ENCODE data around the gene SHOX.
"Not testable (repeated sequence)": the region's sequence is repeated elsewhere in the genome, so short reads cannot be mapped to it uniquely, and the experiment has no call there.

SHOX gene

GRCh38 chrX:590693-591404 lies 39.7 kb upstream of the SHOX start:
- Histone ChIP-seq H2AFZ (ENCODE audit: low read depth, low read length) (no peak overlapping the region), H3K36me3 (ENCODE audit: insufficient read depth, low read length) (no peaks in the 10 kb centered on the region), H4K20me1 (ENCODE audit: insufficient read depth, low read length) (no peaks in the 10 kb centered on the region), H3K27me3 (ENCODE audit: insufficient read depth, low read length, poor library complexity) (no peaks in the 10 kb centered on the region), H3K4me2 (ENCODE audit: insufficient read depth, low read length) (no peak overlapping the region), H3K9me3 (ENCODE audit: insufficient read depth, low read length, severe bottlenecking) (peaks cover 4% of the 10 kb centered on the region), H3K9ac (ENCODE audit: low read depth, low read length) (no peak overlapping the region), H3K4me3 (ENCODE audit: low read depth in 1 of 2, low read length in 2 of 2) (no peak overlapping the region), H3K79me2 (ENCODE audit: insufficient read depth, low read length) (no peaks in the 10 kb centered on the region), H3K4me1 (ENCODE audit: insufficient read depth, low read length) (no peaks in the 10 kb centered on the region), H3K27ac (ENCODE audit: low read length) (no peak overlapping the region)
- TF ChIP-seq, protein P1, sequence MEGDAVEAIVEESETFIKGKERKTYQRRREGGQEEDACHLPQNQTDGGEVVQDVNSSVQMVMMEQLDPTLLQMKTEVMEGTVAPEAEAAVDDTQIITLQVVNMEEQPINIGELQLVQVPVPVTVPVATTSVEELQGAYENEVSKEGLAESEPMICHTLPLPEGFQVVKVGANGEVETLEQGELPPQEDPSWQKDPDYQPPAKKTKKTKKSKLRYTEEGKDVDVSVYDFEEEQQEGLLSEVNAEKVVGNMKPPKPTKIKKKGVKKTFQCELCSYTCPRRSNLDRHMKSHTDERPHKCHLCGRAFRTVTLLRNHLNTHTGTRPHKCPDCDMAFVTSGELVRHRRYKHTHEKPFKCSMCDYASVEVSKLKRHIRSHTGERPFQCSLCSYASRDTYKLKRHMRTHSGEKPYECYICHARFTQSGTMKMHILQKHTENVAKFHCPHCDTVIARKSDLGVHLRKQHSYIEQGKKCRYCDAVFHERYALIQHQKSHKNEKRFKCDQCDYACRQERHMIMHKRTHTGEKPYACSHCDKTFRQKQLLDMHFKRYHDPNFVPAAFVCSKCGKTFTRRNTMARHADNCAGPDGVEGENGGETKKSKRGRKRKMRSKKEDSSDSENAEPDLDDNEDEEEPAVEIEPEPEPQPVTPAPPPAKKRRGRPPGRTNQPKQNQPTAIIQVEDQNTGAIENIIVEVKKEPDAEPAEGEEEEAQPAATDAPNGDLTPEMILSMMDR (IDR thresholded peaks at IDR 0.05; ENCODE audit: borderline replicate concordance, extremely low read depth, low read length, poor library complexity, severe bottlenecking) = no peak
- TF ChIP-seq EZH2 (IDR thresholded peaks at IDR 0.05; ENCODE audit: borderline replicate concordance, low read depth, low read length, severe bottlenecking) = no peak
- ATAC-seq (ENCODE audit: insufficient read depth, low read depth) (no peak), DNase-seq (no peak)

- no peak overlapping the region for H2AFZ ChIP-seq (ENCODE audit: low read depth, low read length)
- ATAC-seq (ENCODE audit: insufficient read depth, low read depth) (no peak), DNase-seq (no peak)
- no peak overlapping the region for H3K4me3 ChIP-seq (ENCODE audit: low read depth in 1 of 2, low read length in 2 of 2)
- no peak for TF ChIP-seq EZH2 (IDR thresholded peaks at IDR 0.05; ENCODE audit: borderline replicate concordance, low read depth, low read length, severe bottlenecking)
- TF ChIP-seq, protein P1 (IDR thresholded peaks at IDR 0.05; ENCODE audit: borderline replicate concordance, extremely low read depth, low read length, poor library complexity, severe bottlenecking) = no peak
- no peak overlapping the region for H3K9ac ChIP-seq (ENCODE audit: low read depth, low read length)
- no peaks in the 10 kb centered on the region for H3K4me1 ChIP-seq (ENCODE audit: insufficient read depth, low read length)
- H3K27ac ChIP-seq (ENCODE audit: low read length) = no peak overlapping the region
- H4K20me1 ChIP-seq (ENCODE audit: insufficient read depth, low read length) = no peaks in the 10 kb centered on the region
- peaks cover 10% of the 10 kb centered on the region for H3K9me3 ChIP-seq (ENCODE audit: insufficient read depth, low read length, severe bottlenecking)
- H3K79me2 ChIP-seq (ENCODE audit: insufficient read depth, low read length) = no peaks in the 10 kb centered on the region
- H3K4me2 ChIP-seq (ENCODE audit: insufficient read depth, low read length) = no peak overlapping the region
- no peaks in the 10 kb centered on the region for H3K27me3 ChIP-seq (ENCODE audit: insufficient read depth, low read length, poor library complexity)
- H3K36me3 ChIP-seq (ENCODE audit: insufficient read depth, low read length) = no peaks in the 10 kb centered on the region
These were observed 30.5 kb upstream of the SHOX start for GRCh38 chrX:599837-600715.

DNA sequence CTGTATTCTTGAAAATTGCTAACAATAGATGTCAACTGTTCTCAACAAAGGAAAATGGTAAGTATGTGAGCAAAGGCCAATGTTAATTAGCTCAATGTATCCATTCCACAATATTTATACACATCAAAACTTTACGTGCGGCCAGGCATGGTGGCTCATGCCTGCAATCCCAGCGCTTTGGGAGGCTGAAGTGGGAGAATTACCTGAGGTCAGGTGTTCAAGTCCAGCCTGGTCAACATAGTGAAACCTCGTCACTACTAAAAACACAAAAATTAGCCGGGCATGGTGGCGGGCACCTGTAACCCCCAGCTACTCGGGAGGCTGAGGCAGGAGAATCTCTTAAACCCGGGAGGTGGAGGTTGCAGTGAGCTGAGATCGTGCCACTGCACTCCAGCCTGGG lies 27.6 kb upstream of the SHOX start:
- DNase-seq; H3K36me3 ChIP-seq (ENCODE audit: insufficient read depth, low read length); H3K79me2 ChIP-seq (ENCODE audit: insufficient read depth, low read length); H3K27me3 ChIP-seq (ENCODE audit: insufficient read depth, low read length, poor library complexity); H3K4me2 ChIP-seq (ENCODE audit: insufficient read depth, low read length); H3K9me3 ChIP-seq (ENCODE audit: insufficient read depth, low read length, severe bottlenecking); H3K27ac ChIP-seq (ENCODE audit: low read length); H2AFZ ChIP-seq (ENCODE audit: low read depth, low read length); ATAC-seq (ENCODE audit: insufficient read depth, low read depth); H4K20me1 ChIP-seq (ENCODE audit: insufficient read depth, low read length); H3K9ac ChIP-seq (ENCODE audit: low read depth, low read length); H3K4me1 ChIP-seq (ENCODE audit: insufficient read depth, low read length); H3K4me3 ChIP-seq (ENCODE audit: low read depth in 1 of 2, low read length in 2 of 2): not testable (repeated sequence)

DNA sequence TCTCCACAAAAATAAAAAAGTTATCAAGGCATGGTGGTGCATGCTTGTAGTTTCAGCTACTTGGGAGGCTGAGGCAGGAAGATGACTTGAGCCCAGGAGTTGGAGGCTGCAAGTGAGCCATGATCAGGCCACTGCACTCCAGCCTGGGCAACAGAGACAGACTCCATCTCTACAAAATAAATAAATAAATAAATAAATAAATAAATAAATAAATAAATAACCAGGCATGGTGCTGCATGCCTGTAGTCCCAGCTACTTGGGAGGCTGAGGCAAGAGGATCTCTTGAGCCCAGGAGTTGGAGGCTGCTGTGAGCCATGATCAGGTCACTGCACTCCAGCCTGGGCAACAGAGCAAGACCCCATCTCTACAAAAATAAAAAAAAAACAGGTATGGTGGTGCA lies 26.0 kb upstream of the SHOX start:
- H3K4me3 ChIP-seq (ENCODE audit: low read depth in 1 of 2, low read length in 2 of 2); H4K20me1 ChIP-seq (ENCODE audit: insufficient read depth, low read length); H2AFZ ChIP-seq (ENCODE audit: low read depth, low read length); H3K9ac ChIP-seq (ENCODE audit: low read depth, low read length); ATAC-seq (ENCODE audit: insufficient read depth, low read depth); H3K79me2 ChIP-seq (ENCODE audit: insufficient read depth, low read length); H3K9me3 ChIP-seq (ENCODE audit: insufficient read depth, low read length, severe bottlenecking); H3K4me2 ChIP-seq (ENCODE audit: insufficient read depth, low read length); DNase-seq; H3K4me1 ChIP-seq (ENCODE audit: insufficient read depth, low read length); H3K27me3 ChIP-seq (ENCODE audit: insufficient read depth, low read length, poor library complexity); H3K36me3 ChIP-seq (ENCODE audit: insufficient read depth, low read length); H3K27ac ChIP-seq (ENCODE audit: low read length): not testable (repeated sequence)

GRCh38 chrX:608088-608487 lies 22.5 kb upstream of the SHOX start:
- H4K20me1 ChIP-seq (ENCODE audit: insufficient read depth, low read length); ATAC-seq (ENCODE audit: insufficient read depth, low read depth): not testable (repeated sequence)

More at GRCh38 chrX:608088-608487, 22.5 kb upstream of the SHOX start:
- not testable (repeated sequence) for H3K4me2 ChIP-seq (ENCODE audit: insufficient read depth, low read length); DNase-seq; H3K36me3 ChIP-seq (ENCODE audit: insufficient read depth, low read length); H3K4me3 ChIP-seq (ENCODE audit: low read depth in 1 of 2, low read length in 2 of 2); H3K9ac ChIP-seq (ENCODE audit: low read depth, low read length); H3K4me1 ChIP-seq (ENCODE audit: insufficient read depth, low read length); H3K27me3 ChIP-seq (ENCODE audit: insufficient read depth, low read length, poor library complexity); H3K27ac ChIP-seq (ENCODE audit: low read length); H2AFZ ChIP-seq (ENCODE audit: low read depth, low read length); H3K79me2 ChIP-seq (ENCODE audit: insufficient read depth, low read length)
- peaks cover 17% of the 10 kb centered on the region for H3K9me3 ChIP-seq (ENCODE audit: insufficient read depth, low read length, severe bottlenecking)
